Measurements from ENCODE around the gene EEA1. TPM values are rescaled to one million over a fixed set of nuclear protein-coding genes. Genes with fewer than 3 reads are reported as not detected.

Gene EEA1
- total RNA-seq, 1 experiment from 2014 or later, result 35.7 TPM

DNA sequence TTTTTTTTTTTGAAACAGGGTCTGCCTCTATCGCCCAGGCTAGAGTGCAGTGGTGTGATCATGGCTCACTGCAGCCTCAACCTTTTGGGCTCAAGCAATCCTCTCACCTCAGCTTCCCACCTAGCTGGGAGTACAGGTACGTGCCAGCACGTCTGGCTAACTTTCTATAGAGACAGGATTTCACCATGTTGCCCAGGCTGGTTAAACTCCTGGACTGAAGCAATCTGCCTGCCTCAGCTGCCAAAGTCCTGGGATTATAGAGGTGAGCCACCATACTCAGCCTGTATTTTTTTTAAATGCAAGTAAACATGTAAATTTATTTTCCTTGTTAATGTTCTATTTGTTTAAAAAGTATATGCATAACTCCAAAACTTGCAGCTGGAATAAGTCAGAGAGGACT lies 80.4 kb downstream of the EEA1 start:
- no peak overlapping the region for H3K4me3 ChIP-seq (ENCODE audit: low read depth, low read length, poor library complexity, severe bottlenecking)
- ChIA-PET POLR2A (ENCODE audit: low non-redundant PET) (no interaction called here), CTCF (no interaction called here)
- no peaks in the 10 kb centered on the region for H3K27me3 ChIP-seq (replicated peaks; ENCODE audit: insufficient read depth, low read depth, low read length, poor library complexity)
- H3K27ac ChIP-seq (ENCODE audit: low read depth, low read length, poor library complexity, severe bottlenecking), result no peak overlapping the region
- H3K4me1 ChIP-seq (ENCODE audit: insufficient read depth, low read length, poor library complexity, severe bottlenecking), result no peaks in the 10 kb centered on the region
- H3K9me3 ChIP-seq (ENCODE audit: low read depth, low read length, poor library complexity, severe bottlenecking), result no peaks in the 10 kb centered on the region
- intact Hi-C loops (cut with micrococcal nuclease; ENCODE audit: unreplicated experiment), result no loop called here
- no peak for DNase-seq (ENCODE audit: low spot score)
- no peak for TF ChIP-seq CTCF (conservative IDR thresholded peaks at IDR 0.05; ENCODE audit: low read depth, low read length)
- TF ChIP-seq EZH2 (IDR thresholded peaks at IDR 0.05; ENCODE audit: borderline replicate concordance, low read depth, low read length, poor library complexity, severe bottlenecking), result no peak
- H3K36me3 ChIP-seq (ENCODE audit: insufficient read depth, low read length, poor library complexity, severe bottlenecking), result peaks cover 11% of the 10 kb centered on the region
- BruUV-seq (replicated peaks), result no TSS peak

GRCh38 chr12:92847368-92847767 lies 81.7 kb downstream of the EEA1 start:
- POLR2A ChIA-PET (ENCODE audit: low non-redundant PET), result no interaction called here
- peaks cover 11% of the 10 kb centered on the region for H3K36me3 ChIP-seq (ENCODE audit: insufficient read depth, low read length, poor library complexity, severe bottlenecking)
- H3K27ac ChIP-seq (ENCODE audit: low read depth, low read length, poor library complexity, severe bottlenecking), result no peak overlapping the region
- no peak overlapping the region for H3K4me3 ChIP-seq (ENCODE audit: low read depth, low read length, poor library complexity, severe bottlenecking)
- intact Hi-C loops (cut with micrococcal nuclease; ENCODE audit: unreplicated experiment), result no loop called here
- H3K9me3 ChIP-seq (ENCODE audit: low read depth, low read length, poor library complexity, severe bottlenecking), result no peaks in the 10 kb centered on the region
- CTCF ChIA-PET, result no interaction called here
- no peaks in the 10 kb centered on the region for H3K27me3 ChIP-seq (replicated peaks; ENCODE audit: insufficient read depth, low read depth, low read length, poor library complexity)
- TF ChIP-seq CTCF (conservative IDR thresholded peaks at IDR 0.05; ENCODE audit: low read depth, low read length) (no peak), EZH2 (IDR thresholded peaks at IDR 0.05; ENCODE audit: borderline replicate concordance, low read depth, low read length, poor library complexity, severe bottlenecking) (no peak)
- no peak for DNase-seq (ENCODE audit: low spot score)
- H3K4me1 ChIP-seq (ENCODE audit: insufficient read depth, low read length, poor library complexity, severe bottlenecking), result no peaks in the 10 kb centered on the region
- no TSS peak for BruUV-seq (replicated peaks)

DNA sequence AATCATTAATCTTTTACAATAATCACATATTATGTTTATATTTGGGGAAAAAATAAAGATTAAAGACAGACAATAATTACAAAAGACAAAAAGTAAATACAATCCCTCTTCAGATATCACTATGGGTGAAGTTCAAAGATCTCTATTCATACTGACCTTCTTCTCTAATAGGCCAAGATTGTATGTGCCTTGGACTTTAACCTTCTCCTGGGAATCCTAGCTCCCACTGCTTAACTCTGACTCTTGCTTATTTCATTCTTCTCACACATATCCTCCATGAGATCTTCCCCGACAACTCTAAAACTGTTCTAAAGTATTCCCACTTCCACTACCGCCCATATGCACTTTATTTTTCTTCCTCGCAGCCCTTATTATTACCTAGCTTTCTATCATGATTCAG lies 83.8 kb downstream of the EEA1 start:
- ChIA-PET CTCF (no interaction called here), POLR2A (ENCODE audit: low non-redundant PET) (no interaction called here)
- TF ChIP-seq EZH2 (IDR thresholded peaks at IDR 0.05; ENCODE audit: borderline replicate concordance, low read depth, low read length, poor library complexity, severe bottlenecking) (no peak), CTCF (conservative IDR thresholded peaks at IDR 0.05; ENCODE audit: low read depth, low read length) (no peak)
- no peak for DNase-seq (ENCODE audit: low spot score)
- Histone ChIP-seq H3K4me1 (ENCODE audit: insufficient read depth, low read length, poor library complexity, severe bottlenecking) (no peaks in the 10 kb centered on the region), H3K27ac (ENCODE audit: low read depth, low read length, poor library complexity, severe bottlenecking) (no peak overlapping the region), H3K4me3 (ENCODE audit: low read depth, low read length, poor library complexity, severe bottlenecking) (no peak overlapping the region), H3K9me3 (ENCODE audit: low read depth, low read length, poor library complexity, severe bottlenecking) (peaks cover 9% of the 10 kb centered on the region), H3K27me3 (replicated peaks; ENCODE audit: insufficient read depth, low read depth, low read length, poor library complexity) (no peaks in the 10 kb centered on the region), H3K36me3 (ENCODE audit: insufficient read depth, low read length, poor library complexity, severe bottlenecking) (peaks cover 17% of the 10 kb centered on the region)
- intact Hi-C loops (cut with micrococcal nuclease; ENCODE audit: unreplicated experiment), result no loop called here
- BruUV-seq (replicated peaks), result no TSS peak

Measured in A673 (cell line).